GM18867 (cell line): Measurements from ENCODE around the gene WDR27.

Source experiments
- ATAC-seq: cut with Tn5 transposase; IDR thresholded peaks from one replicate; pipeline ENCODE4 v1.9.1; 2021; ENCODE audit warnings: mild to moderate bottlenecking, moderate library complexity; ENCODE audit not compliant: unreplicated experiment

Gene WDR27

DNA sequence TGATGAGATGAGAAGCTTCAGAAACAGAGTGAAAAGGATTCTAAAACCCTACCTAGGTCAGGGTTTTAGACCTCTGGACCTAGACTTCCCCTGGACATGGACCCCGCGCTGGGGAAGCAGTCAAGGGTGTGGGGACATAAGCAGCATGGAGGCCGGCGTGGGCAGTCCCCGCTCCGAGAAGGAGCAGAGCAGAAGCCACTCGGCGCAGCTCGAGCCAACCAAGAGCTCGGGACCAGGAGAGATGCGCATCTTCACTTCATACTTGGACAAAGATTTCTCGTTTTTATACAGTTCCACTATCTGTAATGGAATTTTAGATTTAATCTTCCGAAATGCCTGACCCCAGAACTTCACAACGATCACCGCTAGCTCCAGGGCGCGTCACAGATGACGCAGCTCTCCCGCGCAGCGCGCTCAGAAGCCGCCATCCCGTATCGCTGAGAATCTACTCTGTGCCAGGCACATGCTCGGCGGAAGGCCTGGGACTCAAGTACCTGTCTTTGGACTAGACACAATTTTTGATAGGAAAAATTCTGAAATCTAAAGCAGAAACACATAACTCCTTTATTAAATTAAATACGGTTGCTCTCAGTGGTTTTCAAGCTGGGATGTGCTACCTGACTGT, 60.3 kb downstream of the WDR27 start:
- ATAC-seq, result no peak

DNA sequence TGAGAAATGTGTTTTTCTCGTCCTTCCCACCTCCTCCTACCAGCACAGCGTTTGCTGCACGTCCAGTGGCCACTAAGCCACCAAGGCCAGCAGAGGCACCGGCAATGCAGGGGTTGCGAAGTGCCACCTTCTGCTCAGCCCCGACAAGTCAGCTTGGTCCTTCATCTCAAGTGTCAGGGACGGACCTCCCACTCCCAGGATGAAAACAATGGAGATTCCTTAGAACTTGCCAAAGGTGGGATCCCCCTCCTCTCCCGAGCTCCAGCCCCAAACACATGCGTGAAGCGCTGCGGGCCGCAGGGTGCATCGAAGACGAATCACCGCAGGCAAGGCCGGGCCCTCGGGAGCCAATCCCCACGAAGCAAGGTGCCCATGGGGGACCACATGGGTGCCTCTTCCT, 60.8 kb downstream of the WDR27 start:
- ATAC-seq, result no peak

DNA sequence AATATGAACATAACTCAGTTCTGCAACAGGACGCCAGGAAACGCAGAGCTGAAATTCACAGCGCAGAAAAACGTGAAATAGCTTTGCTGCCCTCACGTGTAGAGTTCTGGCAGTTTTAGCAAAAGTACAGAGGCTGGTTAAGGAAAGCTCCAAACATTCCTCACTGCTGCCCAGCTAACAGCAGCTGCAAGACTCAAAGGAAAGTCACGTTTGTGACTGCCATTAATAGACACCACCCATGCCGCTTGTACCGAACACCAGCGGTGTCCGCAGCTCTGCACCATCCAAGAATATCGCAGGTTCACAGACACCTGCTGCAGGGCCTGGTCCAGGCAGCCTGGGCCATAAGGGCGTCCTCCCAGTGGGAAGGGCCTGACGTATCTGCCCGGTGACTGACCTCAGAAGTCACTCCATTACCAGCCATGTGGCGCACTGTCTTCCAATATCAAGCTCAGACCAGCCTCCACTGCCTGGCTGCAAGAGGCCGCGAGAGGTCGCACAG, 61.4 kb downstream of the WDR27 start:
- no peak for ATAC-seq

DNA sequence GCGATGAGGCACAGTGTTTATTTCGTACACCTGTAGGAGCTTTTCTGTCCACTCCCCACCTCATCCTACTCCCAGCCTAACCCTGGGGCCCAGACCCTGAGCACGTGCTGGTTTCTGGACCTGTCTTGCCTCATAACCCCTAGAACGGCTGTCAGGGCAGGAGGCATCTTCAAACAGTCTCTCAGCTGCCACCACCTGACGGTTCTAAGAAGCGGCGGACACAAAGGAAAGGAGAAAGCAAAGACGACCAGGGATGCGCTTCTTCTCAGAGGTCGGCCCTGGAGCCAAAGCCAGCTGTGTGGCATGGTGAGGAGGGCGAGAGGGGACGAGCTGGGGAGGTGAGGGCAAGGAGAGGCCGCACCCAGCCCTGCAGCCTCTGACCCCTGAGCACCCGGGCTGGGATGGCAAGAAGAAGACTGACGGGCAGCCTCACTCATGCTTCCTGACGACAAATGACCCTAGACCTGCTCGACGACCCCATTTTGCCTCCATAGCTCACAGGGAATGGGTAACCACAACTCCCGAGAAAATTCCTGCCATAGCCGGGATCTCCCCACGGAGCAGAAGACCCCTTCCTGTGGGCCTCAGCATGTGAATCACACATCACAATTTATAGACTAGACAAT, 62.1 kb downstream of the WDR27 start:
- ATAC-seq, result no peak

DNA sequence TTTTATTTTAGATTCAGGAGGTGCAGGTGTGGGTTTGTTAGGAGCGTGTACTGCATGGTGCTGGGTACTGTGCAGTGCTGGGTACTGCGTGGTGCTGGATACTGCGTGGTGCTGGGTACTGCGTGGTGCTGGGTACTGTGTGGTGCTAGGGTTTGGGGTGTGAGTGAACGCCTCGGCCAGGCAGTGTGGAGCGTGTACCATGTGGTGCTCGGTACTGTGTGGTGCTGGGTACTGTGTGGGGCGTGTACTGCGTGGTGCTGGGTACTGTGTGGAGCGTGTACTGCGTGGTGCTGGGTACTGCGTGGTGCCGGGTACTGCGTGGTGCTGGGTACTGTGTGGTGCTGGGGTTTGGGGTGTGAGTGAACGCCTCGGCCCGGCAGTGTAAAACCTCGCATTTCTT, 62.9 kb downstream of the WDR27 start:
- no peak for ATAC-seq

DNA sequence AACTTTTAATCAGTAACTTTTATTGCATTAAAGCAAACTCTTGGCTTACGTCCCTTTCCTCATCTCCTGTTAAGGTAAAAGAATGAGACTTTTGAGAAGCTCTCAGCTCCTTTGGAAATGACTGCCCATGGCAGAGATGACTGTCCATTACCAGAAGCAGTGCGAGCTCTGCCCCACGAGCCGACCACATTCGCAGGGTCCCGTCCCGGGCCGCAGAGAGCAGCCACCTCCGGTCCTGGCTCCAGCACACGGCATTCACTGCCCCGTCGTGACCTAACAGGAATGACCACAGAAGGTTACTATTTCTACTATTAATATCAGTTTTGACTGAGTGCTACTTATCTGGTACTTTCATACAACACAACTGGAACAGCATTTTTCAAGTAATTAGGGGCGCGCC, 63.4 kb downstream of the WDR27 start:
- no peak for ATAC-seq

DNA sequence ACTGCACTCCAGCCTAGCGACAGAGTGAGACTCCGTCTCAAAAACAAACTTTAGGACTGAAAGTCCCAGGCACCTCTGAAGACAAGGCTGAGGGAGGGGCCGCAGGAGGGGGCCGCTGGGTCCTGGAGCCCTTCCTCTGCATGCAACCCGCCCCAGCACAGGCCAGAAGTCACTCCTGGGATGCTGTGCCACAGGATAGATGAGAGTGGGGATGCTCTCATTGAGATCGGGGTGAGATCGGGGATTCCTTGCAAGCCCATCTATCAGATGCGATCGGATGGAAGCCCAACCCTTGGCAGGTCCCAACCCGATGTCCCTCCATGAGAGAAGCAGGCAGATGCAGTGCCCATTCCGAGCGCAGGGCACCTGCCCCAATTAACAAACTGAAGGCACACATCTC, 66.5 kb downstream of the WDR27 start:
- no peak for ATAC-seq

DNA sequence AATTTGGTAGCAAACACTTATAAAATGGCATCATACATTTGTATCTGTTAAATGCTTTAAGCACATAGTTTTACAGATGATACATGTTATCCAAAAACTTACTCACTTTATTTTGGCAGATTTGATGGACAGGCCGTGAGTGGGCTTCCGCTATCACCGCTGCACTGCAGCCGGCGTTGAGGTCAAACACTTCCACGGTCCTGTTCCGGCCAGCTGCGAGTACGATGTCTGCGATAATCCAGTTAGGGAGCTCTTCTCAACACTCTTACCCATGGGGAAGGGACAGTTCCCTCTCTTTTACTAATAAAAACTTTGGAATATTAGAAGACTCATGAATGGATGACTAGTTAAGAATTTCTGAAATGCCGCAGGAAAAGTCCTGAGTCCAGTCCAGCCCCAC, 69.0 kb downstream of the WDR27 start:
- ATAC-seq, result no peak

DNA sequence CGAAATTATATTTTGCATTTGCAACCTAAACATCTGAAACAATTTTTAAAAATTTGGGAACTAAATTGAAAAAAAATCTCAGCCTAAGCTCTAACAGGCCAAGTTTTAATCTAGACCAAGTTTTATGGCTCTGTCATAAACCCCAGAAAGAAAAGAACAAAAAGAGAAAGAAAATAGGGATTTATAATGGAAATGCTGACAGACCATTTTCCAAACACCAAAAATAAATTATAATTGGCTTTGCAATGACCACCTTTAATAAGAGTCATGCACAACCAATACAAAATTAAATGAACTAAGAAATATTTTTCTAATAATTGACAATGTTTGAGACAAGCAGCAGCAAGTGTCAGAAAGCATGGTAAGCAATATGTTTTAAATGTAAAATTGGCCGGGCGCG, 72.6 kb downstream of the WDR27 start:
- no peak for ATAC-seq

DNA sequence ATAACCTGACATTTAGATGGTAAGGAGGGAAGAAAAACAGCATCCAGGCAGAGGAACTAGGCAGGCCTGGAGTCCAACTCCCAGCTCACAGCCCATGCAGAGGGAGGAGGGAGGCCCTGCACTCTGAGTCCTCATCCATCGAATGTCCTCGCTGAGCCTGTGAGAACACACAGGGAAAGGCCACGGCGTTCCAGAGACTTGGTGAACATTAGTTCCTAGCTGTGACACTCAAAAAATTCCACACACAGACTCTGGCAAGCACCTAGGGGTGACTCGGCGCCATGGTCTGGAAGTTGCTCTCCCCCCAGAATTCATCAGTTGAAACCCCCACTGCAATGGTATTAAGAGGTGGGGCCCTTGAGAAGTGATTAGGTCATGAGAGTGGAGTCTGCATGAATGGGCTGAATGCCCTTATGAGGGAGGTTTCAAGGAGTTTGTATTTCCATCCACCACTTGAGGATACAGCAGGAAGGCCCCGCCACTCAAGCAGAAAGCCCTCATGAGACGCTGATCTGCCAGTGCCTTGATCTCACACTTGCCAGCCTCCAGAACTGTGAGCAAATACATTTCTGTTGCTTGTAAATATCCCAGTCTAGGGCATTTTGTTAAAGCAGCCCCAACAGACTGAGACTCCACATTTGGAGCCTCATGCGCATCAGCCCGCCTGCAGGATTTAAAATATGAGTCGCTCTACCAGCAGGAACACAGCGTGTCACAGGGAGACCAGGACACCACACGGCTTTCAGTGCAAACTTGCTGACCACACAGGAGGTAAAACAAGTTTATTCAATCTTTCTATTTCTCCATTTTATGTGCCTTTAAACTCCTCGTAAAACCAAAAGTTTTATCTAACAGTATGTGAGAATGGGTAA, 73.9 kb downstream of the WDR27 start:
- ATAC-seq, result no peak

DNA sequence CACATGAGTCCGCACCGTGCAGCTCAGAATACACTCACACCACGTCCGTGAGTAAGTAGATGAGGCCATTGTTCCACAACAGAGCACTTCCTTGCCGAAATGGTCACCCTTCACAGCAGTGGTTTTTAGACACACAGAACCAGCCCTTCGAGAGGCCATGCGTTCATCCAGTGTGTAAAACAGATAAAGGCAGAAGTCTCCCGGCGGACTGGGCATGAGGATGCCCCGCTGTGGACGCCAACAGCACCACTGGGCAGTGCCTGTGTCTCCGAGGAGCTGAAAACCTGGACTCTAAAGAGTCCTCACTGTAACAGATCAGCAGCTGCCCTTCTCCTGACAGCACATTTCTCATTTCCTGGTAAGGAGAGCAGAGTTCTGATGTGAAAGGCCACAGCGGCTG, 75.2 kb downstream of the WDR27 start:
- ATAC-seq, result no peak

DNA sequence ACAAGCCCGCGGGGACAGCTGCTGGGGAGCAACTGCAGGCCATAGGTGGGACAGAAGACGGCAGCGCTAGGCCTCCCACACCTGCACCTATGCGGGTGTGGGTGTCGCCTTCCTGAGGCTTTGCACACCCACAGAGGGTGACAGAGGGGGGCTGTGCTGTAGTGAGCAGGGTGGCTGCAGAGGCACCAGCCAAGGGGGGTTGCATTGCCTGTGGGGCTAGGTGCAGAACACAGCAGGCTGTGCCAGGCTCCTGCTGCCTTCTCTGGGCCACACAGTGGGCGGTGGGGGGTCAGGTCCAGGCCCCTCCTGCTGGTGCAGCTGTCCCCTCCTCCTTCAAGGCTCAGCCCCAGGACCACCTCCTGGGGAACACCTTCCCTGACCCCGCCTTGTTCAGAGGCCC, 75.7 kb downstream of the WDR27 start:
- no peak for ATAC-seq

DNA sequence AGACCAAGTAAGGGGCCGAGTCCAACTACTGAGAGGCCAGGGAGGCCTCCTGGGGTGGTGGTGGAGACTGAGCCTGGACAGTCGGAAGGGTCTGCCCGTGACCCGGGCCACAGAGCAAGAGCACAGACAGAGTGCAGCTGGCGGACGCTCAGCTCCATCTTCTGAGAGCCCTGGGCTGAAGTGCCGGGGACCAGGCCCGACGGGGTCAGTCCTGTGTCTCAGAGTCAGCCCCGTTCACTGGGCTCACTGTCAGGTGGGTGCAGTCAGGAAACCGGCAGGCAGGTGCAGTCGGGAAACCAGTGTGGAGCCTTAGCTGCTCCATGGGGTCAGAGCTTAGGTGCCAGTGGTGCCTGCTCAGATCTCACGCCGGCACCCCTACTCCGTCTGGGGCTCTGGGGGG, 76.5 kb downstream of the WDR27 start:
- no peak for ATAC-seq

DNA sequence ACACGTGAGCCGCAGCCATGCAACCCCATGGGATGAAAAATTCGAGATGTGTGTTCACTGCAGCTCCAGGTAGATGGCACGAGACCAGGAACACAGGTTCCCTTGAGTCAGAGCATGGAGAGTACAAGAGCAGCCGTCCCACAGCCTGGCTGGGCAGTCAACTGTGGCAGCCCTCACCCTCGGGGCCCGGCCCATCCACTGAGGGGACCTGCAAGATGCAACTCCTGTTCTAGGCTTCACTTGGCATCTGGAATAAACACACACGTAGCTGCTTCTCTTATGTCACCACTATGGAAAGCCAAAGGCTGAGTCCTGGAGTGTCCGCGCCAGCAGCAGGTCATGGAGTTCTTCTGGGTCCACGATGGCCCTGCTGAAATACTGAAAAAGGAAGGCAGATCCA, 77.0 kb downstream of the WDR27 start:
- ATAC-seq, result no peak

DNA sequence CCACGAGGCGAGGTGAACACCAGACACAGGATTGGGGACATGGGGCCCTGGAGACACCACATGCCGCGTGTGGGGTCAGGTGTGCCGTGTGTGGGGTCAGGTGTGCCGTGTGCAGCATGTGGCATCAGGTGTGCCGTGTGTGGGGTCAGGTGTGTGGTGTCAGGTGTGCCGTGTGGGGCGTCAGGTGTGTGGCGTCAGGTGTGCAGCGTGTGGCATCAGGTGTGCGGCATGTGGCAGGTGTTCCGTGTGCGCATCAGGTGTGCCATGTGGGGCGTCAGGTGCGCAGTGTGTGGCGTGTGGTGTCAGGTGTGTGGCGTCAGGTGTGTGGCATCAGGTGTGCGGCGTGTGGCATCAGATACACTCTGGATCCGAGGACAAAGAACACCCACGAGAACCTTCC, 77.9 kb downstream of the WDR27 start:
- ATAC-seq, result no peak

DNA sequence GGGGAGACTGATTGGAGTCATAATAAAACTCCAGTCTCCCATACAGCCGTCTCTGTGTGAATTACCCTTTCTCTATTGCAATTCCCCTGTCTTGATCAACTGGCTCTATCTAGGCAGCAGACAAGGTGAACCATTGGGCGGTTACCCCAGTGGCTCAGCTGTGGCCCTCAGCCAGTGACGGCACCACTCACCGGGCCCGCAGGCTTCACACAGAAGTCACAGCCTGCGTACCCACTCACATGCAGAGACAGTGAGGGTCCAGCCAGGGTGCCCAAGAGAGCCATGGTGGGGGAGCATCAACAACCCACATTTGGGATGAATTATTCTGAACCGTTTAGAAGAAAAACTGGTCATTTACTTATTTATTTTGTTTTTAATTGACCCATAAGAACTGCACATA, 78.5 kb downstream of the WDR27 start:
- no peak for ATAC-seq

DNA sequence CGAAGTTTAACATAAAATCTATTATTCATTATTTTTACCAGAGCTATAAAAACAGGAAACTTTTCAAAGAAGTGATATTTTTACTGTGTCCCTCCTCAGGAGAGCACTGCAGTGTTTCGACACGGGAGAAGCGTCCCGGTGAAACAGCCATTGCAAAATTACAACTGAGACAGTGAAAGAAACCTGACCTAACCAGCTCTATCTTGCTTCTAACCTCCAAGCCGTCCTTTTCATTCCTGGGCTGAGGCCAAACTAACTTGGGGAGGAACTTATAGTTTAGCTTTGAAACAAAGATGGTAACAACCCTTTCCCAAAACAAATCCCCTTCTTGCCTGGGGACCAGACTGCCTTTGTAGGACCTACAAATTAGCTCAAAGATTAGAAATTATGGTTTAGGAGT, 79.2 kb downstream of the WDR27 start:
- no peak for ATAC-seq

DNA sequence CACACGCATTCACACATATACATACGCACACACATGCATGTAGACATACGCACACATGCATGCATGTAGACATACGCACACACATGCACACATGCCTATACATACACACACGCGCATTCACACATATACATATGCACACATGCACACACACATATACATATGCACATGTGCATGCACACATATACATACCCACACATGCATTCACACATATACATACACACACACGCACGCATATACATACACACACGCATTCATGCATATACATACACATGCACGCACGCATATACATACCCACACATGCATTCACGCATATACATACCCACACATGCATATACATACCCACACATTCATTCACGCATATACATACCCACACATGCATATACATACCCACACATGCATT, 80.5 kb downstream of the WDR27 start:
- ATAC-seq, result no peak

DNA sequence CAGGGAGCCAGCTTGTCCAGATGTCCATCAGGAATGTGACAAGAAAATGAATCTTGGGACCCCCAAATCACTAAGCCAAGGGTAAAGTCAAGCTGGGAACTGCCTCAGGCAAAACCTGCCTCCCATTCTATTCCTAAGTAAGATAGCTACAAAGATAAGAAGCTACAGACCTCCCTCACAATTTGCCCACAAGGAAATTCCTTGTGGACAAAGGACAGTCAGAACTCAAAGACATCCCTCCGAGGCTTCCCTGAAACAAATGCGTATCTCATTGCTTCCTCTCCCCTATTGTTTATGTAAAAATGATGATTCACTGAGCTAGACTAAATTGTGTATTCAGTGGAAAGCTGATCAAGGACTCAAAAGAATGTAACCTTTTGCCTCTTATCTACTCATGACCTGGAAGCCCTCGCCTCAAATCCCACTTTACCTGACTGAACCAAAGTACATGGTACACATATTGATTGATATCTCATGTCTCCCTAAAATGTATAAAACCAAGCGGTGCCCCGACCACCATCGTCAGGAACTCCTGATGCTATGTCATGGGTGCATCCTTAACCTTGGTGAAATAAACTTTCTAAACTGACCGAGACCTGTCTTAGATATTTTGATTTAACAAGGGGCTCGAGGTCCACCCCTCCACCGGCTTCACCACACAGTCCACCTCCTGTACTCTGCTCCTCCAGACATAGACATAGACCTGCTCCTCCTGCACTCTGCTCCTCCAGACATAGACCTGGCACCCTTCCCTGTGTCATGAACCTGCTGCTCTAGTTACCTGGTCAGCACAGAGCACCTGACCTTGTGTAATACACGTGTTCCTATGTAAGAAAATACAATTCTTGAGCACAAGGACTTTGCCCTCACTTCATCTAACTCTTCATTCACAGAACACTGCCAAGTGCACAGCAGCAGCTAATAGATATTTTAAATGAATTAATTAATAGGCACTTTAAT, 81.4 kb downstream of the WDR27 start:
- no peak for ATAC-seq

DNA sequence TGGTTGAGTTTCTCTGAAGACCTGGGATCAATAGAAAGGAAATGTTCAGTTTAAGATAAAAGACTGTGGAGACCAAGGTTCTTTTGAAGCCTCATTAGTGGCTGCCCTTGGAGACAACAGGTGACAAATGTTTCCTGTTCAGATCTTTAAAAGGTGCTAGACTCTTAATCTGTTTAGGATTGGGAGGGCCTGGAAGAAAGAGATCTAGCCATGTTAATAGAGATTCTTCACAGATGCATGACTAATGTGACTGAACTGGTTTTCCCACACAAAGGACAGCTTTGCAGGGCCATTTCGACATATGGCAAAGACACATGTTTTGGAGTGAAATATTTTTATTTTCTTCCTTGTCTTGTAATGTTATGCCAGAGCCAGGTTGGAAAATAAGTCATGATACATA, 82.2 kb downstream of the WDR27 start:
- ATAC-seq, result no peak
